Measurements from ENCODE around the gene PRDM16.
"Not testable (repeated sequence)": the region's sequence is repeated elsewhere in the genome, so short reads cannot be mapped to it uniquely, and the experiment has no call there.

Gene PRDM16

DNA sequence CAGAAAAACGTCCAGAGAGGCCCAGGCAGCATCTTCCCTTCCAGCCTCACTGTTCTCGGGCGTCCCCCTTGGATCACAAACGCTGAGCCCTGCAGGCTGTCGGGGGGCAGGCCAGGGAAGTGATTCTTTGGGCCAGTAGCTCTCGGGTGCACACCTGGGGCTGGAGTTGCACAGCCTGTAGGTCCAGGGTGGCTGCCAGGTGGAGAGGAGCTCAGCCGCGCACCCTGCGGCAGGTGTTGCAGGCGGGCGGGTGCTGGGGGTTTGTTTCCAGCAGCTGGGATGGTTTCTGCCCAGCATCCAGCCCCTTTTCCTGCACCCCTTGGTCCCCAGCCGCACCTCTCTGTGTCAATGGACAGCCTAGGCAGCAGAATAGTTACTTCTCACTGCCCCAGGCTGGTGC, 15.7 kb downstream of the PRDM16 start:
- DNase-seq, result no peak

DNA sequence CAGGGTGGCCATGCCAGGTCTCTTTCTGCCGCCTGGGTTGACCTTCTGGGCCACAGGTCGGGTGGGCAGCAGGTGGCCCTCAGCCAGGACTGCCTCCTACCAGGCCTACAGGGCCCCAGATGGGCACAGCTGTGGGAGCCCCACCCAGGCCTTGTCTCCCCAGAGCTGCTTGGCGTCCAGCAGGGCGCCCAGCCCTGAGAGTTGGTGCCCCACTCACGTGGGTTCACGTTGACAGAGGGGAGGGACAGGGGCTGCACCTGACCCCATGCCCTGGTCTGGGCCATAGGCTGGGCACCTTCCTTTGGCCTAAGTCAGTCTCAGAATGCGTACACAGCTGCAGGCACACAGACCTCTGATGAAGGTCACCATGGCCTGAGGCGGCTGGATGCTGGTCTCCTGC, 16.7 kb downstream of the PRDM16 start:
- DNase-seq, result no peak

DNA sequence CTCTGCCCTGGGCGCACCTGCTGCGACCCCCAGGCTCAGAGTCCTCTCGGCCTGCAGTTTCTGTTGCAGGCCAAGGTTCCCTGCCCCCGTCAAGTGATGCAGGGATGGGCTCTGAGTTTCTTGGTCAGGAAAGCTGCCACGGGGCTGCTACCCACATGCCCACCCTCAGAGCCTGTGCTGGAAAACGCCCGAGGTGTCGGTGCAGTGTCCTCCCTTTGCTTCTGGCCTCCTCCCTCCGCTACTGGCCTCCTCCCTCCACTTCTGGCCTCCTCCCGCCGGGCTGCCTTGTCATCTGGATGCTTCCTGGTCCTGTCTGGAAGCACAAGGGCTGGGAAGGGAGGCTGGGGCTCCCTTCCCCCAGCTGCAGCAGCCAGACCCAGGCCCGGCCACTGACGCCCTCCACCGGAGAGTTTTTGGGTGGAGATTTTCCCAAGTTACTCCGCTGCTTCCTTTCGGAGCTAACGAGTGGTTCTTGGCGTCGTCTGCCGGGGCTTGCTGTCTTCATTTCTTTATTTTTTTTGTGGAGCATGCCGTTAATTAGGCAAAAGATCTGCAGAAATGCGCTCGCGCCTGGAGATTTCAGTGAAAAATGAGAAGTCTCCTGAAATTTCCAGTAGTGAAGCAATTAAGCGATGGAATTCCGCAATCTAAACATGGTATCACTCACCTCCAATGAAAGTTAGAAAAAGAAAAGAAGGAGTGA, 17.4 kb downstream of the PRDM16 start:
- DNase-seq, result no peak

DNA sequence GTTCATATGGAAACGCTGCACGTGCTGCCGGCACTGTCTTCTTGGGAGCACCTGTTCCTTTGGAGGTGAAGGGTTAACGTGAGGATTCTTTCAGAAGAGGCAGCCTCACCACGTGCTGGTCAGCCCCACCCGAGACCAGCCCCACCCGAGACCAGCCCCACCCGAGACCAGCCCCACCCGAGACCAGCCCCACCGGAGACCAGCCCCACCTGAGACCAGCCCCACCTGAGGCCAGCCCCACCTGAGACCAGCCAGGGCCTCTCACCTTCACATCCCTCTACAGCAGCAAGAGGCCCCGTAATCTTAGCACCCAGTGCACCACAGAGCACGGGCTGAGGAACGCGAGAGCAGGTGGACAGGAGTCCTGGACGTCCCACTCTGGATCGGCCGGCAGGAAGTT, 18.0 kb downstream of the PRDM16 start:
- no peak for DNase-seq

DNA sequence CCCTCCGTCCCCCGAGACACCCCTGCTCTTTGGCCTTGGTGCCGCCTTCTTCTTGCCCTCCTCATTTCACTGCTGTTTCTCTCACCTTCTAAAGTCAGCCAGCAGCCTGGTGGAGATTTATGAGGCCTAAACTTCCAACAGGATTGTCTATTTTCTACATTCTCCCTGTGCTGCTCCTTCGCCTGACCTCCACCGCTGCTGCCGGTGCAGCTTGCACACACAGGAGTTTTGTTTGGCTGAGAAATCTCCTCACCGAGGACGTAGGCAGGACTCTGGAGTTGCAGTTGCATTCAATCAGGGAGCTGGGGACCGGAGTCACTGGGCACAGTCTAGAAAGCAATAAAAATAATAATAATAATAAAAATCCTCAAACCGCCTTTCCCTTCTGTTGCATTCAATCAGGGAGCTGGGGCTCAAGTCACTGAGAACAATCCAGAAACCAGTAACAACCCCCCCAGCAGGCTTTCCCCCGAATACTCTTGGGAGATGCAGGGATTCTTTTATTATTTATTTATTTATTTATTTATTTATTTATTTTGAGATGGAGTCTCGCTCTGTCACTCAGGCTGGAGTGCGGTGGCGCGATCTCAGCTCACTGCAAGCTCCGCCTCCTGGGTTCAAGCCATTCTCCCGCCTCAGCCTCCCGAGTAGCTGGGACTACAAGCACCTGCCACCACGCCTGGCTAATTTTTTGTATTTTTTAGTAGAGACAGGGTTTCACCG, 19.1 kb downstream of the PRDM16 start:
- DNase-seq, result not testable (repeated sequence)

DNA sequence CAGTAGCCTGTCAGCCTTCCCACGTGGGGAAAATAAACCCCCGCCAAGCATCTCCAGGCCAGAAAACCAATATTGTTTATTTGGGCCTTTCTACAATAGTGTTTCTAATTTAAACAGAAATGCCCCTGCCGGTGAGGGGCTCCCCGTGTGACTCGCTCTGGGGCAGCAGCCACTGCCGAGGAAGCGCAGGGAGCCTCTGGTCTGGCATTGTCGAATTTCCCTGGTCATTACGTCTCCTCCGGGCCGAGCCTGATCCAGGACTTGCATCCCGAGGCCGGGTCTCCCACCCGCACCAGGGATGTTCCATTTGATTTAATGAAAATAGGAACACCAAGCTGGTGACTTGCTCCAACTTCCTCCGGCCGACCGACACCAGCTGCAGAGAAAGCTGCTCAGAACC, 20.5 kb downstream of the PRDM16 start:
- no peak for DNase-seq

DNA sequence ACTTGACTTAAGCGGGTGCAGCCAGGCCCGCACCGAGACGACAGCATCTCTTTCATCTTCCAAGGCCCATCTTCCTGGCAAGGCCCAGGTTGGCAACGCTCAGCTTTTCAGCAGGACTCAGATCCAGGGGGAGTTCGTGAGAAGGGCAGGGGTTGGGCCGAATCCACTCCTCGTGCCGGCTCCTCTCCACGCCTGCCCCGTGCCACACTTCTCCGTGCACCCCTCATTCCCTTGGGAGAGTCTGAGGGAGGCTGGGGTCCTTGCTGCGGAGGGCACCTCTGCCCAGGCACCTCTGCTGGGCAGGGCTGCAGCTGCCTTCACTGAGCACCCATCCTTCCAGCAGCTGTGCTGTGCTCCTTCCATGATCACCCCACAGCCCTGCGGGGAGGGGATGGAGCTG, 22.3 kb downstream of the PRDM16 start:
- DNase-seq, result no peak

DNA sequence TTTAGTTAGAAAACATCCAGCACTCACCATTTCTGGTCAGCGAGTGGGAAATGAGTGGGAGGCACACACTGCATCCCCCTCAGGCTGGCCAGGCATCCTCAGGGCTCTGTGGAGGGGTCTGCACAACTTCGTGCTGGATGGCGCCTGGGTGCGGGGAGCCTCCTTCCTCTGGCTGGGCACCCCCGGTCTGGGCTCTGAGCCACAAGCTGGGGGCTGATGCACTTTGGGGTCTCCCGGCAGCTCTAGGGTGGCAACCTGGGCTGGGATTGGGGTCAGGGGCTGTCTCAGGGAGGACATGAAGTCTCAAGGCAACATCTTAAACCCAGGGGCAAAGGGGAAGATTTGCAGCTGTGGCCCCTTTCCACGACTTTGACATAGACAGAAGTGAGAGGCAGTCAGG, 23.5 kb downstream of the PRDM16 start:
- no peak for DNase-seq

DNA sequence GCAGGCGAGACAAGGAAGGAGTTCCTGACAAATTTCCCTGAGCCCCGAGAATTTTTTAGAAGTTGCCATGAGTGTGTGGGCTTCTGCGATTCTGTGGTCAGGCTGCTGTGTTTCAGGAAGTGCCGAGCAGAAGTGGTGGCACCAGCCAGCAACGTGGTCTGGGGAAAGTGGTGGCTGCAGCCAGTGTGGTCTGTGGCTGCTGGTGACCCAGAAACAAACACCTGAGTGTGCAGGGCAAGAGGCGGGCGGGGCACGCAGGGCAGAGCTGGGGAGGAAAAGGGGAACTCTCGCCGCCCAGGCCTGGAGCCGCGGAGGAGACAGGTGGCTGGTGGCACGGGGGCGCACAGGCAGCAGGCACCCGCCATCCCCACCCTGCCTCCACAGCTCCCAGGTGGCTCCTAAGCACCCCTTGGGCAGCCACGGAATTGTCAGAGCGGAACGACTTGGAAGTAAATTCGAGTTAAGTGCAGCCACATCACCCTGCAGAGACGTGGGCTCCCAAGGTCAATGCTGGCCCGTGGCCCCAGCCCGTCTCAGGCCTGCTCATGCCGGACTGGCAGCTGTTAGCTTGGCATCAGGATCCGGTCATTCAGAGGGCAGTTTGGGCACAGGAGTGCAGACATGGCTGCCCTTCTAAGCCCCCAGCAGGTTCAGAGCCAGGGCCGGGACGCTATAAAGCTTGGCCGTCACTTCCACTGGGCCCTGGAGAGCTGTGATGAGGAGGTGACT, 25.1 kb downstream of the PRDM16 start:
- DNase-seq, result no peak

DNA sequence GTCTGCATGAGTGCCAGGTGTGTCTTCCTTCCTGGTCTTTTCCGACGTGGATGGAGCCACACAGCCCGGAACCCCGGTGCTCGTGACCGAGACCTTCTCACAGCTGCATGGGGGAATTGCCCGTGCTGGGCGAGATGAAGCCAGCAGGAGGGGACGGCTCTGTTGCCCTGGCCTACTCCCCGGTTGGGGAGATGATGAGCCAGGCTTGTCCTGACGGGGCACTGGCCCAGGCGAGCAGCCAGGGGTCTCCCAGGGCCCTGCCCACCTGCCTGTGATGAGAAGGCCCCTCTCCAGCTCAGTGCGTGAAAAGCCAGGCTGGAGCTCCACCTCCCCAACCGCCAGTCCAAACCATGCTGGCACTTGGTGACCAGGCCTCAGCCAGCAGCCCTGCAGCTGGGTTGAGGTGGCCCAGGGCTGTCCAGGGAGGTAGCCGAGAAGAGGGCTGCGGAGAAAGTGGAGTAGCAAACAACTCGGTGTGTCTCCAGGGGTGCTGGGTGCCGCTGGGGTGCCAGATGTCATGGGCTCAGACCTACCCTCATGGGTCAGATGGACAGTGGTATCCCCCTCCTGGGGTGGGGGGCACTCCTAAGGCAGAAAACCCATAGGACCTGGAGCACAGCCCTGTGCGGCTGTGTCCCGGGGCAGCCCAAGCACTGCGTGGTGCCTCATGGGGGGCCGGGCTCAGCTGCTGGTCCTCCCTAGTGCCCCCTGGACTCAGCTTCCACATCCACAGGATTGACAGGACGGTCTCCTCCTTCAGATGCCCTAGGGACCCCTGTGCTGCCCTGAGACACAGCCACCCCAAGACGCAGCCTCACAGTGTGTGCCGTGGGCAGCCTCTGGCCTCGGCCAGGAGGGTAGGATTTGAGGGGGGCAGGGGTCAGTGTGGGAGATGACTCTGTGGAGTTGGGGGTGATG, 26.1 kb downstream of the PRDM16 start:
- no peak for DNase-seq

DNA sequence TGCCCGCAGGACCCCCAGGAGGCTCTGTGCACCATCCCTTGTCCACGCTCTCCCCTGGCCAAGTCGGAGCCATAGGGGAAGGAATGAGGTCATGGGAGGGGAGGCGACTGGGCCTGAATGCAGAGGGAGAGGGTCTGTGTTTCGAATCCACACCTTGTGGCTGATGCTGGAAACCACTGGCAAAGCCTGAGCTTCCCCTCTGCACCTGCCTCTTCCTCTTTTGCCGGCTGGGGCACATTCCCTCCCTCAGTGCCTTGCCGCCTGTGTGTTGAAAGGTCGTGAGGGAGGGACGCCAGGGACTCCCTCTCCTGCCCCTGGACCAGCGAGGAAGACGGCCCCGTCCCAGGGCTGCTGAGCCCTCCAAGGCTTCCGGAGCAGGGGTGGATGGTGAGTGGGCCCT, 27.3 kb downstream of the PRDM16 start:
- DNase-seq, result no peak

DNA sequence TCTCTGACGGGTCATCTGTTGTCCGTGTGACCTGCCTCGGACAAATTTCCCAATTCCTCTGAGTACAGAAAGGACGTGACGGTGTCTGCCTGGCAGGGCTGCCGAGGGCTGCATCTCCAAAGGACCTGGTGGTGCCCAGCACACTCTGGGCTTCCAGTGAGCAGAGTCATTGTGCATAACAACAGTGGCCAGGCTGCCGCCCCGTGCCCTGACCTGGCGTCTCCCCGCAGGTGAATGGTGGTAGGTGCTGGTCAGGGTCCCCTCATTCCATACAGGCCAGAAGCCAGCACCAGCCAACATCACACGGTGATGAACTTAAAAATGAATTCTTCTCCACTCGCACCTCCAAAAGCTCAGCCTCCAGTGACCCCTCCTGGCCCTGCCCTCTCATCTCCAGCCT, 28.2 kb downstream of the PRDM16 start:
- no peak for DNase-seq

DNA sequence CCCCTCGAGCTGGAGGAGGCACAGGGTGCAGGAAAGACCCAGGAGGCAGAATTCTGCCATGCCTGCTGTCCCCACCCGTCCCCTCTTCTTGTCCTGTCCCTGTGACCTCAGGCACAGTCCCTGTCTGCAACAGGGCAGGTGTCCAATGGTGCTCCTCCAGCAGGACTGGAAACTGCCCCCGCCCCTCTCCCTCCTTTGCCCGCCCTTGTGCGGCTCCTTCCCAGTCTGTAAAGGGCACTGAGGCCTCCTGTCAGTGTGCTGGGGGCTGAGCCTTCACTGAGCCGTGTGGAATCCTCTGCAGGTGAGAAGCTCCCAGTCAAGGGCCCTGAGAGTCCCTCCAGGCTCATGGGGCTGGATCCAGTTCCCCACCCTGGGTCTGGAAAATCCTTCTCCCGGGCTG, 28.9 kb downstream of the PRDM16 start:
- no peak for DNase-seq

DNA sequence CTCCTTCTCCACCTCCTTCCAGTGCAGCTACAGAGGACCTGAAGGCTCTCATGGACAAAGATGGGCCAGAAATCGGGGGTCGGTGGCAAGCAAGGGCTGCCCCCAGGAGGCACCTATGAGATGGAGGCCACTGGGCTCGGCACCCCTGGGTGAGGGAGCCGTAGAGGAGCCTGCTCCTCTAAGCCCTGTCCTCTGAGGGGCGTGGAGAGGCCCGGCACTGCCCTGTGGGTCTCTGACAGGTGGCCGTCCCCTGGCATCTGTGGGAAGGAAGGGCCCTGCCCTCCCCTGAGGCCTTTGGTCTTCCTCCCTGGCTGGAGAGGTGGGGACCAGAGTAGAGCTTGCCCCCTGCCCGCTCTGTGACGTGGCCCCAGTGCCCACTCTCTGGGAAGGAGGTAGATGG, 30.9 kb downstream of the PRDM16 start:
- DNase-seq, result no peak

DNA sequence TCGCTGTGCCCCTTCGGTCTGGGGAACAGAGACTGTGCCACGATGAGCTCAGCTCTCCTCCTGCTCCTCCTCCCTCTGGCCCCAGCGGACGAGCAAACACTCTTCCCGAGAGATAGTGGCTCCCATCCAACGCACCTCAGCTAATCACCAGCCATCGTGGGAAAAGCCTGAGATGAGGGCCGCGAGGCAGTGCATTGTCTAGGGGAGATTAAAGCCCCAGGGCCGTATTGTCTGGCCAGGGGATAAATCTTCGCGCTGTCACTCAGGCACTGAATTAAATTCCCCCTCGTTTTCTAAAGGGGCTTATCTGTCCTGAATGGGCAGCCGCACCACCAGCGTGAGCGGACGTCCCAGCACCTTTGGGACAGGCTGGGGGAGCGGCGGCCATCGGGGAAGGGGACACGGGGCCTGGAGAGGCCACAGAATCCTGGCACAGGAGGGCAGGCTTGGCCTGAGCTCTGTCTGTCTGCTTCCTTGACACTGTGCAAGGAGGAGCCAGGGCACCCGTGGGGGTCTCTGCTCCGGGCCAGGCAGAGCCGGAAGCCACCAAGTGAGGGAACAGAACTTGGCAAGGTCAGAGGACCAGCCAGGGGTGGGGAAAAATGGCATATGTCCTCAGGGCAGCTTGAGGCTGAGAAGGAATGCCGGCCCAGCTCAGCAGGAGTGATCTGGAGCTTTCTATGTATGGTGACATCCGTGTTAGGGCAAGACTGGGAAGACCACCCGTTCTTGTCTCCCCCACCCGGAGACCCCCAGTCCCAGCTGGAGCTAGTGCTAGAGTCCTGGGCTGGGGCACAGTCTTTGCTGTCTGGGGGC, 32.3 kb downstream of the PRDM16 start:
- DNase-seq, result no peak

DNA sequence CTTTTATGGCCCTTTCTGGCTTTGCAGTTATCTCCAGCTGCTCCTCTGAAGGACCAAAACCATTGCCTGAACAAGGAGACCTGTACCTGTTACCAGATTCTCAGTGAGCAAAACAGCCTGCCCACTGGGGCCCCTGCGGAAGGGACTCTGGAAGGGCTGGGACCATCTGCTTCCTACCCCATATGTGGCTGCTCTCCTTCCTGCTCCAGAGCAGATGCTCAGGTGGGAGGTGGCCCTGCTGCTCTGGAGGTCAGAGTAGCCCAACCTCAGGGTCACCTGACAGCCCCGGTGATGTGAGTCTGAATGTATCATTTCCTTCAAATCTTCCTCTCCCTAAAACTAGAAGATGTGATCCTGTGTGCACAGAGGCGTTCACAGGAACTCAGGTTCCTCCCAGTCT, 33.6 kb downstream of the PRDM16 start:
- no peak for DNase-seq

DNA sequence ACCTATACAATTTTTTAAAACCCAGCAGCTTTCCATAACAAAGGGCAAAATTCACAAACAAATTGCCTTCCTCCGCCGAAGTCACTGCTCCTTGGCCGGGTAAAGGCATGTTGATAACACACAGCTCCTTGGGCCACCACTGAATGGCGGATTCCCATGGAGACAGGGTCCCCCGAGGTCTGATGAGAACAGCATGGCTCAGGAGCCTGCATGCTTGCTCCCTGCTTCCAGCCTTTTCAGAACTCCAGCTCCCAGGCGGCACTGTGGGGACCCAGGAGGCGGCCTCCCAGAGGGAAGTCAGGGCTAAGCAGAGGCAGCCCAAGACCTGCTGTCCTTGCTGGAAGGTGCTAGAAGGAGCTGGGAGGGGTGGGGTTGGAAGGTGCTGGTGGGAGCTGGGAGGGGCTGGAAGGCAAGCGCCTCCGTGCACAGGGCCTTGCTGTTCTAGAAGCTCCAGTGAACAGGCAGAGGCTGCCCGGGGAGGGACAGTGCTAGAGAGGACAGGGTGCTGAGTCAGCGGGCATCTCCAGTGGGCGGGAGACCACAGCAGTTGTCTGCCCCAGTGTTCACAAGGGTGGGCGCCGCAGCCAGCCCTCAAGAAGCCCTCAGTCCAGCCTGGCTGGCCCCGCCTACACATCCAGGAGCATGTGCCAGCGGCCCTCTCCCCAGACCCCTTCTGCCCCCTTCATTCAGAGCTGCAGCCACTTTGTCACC, 35.1 kb downstream of the PRDM16 start:
- no peak for DNase-seq

DNA sequence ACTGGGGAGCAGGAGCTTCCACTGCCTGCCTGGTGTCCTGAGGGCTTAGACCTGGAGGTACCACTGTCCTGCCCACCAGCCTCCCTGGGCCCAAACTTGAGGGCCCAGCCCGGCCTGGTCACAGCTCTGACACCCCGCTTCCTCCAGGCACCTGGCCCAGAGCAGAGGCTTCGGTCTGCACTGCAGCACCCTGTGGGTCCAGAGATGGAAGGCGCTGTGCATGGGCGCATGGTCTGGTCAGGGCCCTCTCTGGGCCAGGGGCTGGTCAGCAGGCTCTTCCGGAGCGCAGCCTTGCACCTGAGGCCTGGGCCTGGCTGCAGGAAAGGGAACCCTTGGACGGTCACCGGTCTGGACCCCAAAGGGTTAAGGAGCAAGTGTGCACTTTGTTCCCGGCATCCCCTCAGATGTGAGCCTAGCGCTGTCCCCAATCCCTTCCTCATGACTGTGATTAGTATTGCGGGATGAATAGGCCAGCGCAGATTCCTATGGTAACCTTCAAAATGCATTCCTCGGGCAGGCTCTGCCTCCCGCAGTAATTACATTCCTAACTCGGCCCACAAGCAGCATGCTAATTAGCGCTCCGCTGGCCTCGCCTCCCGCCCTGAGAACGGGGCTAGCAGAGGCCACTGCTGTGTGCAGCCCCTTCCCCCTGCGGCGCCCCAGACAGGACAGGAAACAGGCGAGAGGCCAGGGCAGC, 36.3 kb downstream of the PRDM16 start:
- peak; percentile 22 for DNase-seq

DNA sequence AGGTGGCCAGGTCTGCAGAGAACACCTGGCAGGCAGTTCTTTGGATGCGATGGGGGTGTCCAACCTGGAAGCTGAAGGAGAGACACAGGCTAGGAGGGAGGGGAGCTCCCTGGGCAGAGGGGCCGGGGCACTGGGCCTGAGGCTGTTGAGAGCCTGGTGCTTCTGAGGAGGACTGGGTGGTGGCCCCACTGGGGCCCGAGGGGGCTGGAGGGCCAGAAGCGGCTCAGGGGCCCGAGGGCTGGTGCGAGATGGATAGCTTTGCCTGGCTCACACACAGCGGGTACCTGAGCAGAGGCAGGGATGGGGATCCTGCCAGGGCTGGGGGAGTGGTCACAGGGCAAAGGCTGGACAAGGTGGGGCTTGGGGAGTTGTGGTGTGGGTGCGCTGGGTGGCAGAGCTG, 37.2 kb downstream of the PRDM16 start:
- DNase-seq, result no peak

DNA sequence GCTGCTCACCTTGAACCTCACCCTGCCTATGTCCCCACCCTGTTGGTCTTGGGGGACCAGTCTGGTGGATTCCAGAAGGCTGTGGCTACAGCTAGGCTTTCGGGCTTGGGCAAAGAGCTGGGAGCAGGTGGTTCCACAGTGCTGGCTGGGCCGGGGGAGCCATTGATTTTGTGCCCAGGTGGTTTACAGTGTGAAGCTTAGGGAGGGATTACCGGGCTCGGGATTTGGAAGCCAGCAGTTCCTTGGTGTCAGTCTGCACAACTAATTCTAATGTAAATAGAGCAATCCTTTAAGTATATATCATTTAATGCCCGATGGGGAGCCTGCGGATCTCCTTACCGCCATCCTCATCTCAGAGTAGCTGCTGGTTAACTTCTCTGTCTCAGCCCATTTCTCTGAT, 38.2 kb downstream of the PRDM16 start:
- DNase-seq, result no peak

DNA sequence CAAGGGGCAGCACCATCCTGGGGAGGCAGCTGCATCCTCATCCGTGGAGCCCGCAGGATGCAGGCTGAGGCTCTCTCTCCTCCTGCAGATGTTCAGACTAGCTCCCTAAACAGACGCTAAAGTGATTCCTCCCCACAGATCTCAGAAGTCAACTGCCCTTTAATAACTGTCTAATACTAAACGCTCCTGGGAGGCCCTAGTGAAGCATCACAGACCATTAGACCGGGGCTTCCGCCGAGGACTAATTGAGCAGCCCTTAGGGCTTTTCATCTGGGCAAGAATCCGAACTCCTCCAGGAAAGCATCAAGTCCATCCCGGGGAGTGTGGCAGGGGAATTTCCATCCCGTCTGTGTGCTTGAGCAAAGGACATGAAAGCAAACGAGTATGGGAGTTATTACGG, 40.4 kb downstream of the PRDM16 start:
- no peak for DNase-seq
